Testis (tissue), 3 donors: ENCODE data around the gene ZNF747. TPM values are rescaled to one million over a fixed set of nuclear protein-coding genes. Genes with fewer than 3 reads are reported as not detected.
"Not testable (repeated sequence)": the region's sequence is repeated elsewhere in the genome, so short reads cannot be mapped to it uniquely, and the experiment has no call there.

Source experiments
- DNase-seq: peaks from one replicate; pipeline ENCODE4 v3.0.0-alpha.2; 2019
- H3K27ac ChIP-seq, 2 donors: fragments of 200-600 bp; sonication (generic); one replicate each; pipeline ENCODE4 v1.5.1; 2019
- H3K27me3 ChIP-seq: fragments of 200-600 bp; sonication (generic); one replicate; pipeline ENCODE4 v1.5.1; 2019
- H3K36me3 ChIP-seq: fragments of 200-600 bp; sonication (generic); one replicate; pipeline ENCODE4 v1.5.1; 2017; ENCODE audit warnings: low read depth; ENCODE audit errors: missing control alignments
- H3K4me1 ChIP-seq: fragments of 200-600 bp; sonication (generic); one replicate; pipeline ENCODE4 v1.5.1; 2019
- H3K4me3 ChIP-seq, 2 donors: fragments of 200-600 bp; sonication (generic); one replicate each; pipeline ENCODE4 v1.5.1; 2017 to 2019
- H3K9me3 ChIP-seq: fragments of 200-600 bp; sonication (generic); one replicate; pipeline ENCODE4 v1.5.1; 2017
- CTCF ChIP-seq, 3 experiments: fragments of 450-650 bp in 2 of 3; fragments of 200-600 bp in 1 of 3; sonication (generic) in 1 of 3; IDR thresholded peaks; one replicate each; pipeline ENCODE4 v1.5.1; 2016 to 2019; ENCODE audit warnings: antibody characterized with exemption in 3 of 3, mild to moderate bottlenecking in 2 of 3, moderate library complexity in 1 of 3
- POLR2A ChIP-seq: fragments of 450-650 bp; IDR thresholded peaks from one replicate; pipeline ENCODE4 v1.6.1; 2017; ENCODE audit warnings: antibody characterized with exemption, mild to moderate bottlenecking, moderate library complexity
- WGBS, 2 donors: methylation state at CpG; one replicate each; pipeline ENCODE4 v1.1.5; 2018; 5-methylcytosine and 5-hydroxymethylcytosine counted together
- intact Hi-C: fragments of 100-400 bp; cut with DNase I; formaldehyde crosslinking; loops from one replicate; pipeline ENCODE4 v1.15.1; 2023; ENCODE audit warnings: low total_unique reads
- polyA plus RNA-seq: library from polyadenylated mRNA; stranded (reverse); fragments of 350-450 nt; fragmentation: Illumina TruSeq; extraction: RNeasy Lipid Tissue Mini Kit (QIAGEN cat#74804); gene quantifications from one replicate; pipeline ENCODE4 v1.2.3, GENCODE V29; 2014; ENCODE audit warnings: low read depth, low replicate concordance; ENCODE audit not compliant: insufficient read depth
- total RNA-seq, 2 donors: library from RNA; depleted of rRNA; stranded (reverse); fragments of >200 nt; gene quantifications; one replicate each; pipeline ENCODE4 v1.2.3, GENCODE V29; 2016

ZNF747 gene
- total and polyA plus RNA-seq, 3 donors from 2014 or later, result 13.1 to 23.3 (median 18.7) TPM

DNA sequence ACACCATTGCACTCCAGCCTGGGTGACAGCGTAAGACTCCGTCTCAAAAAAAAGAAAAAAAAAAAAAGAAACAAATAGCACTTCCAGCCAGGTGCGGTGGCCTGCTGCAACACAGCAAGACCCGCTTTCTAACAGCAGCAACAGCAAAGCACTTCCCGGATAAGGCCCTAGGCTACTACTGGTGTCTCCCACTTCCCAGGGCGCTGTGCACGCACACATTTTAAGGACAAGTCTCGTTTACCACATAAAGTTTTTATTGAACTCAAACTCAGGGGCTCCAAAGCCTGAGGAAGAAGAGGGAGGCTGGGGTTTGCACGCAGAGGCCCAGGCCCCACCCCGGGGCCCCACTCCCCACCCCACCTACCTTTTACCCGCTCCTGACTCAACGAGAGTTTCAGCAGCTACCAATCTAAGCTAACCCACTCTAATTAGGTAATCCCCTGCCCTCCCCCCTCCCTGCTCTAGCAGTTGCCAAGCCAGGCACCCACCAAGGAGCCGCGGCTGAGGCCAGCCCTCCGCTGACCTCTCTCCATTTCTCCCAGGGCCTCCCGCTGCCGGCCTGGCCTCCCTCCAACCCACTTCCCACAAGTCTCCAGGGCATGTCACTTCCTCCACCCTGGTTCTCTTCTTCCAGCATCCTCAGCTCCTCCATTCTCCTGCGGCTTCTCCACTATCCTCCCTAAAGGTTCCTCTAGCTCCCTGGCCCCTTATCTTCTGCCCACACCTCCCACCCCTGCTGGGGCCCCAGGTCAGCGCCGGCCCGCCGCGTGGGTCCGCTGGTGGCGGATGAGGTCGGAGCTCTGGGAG, 10.7 kb downstream of the ZNF747 start:
- peak overlapping the region in 1 of 2 donors; percentile 12 for H3K4me3 ChIP-seq
- no peaks in the 10 kb centered on the region for H3K36me3 ChIP-seq
- H3K9me3 ChIP-seq, result no peaks in the 10 kb centered on the region
- no peak for TF ChIP-seq POLR2A
- no peak for TF ChIP-seq CTCF (IDR thresholded peaks at IDR 0.05)
- H3K27ac ChIP-seq, result no peak overlapping the region
- DNase-seq, result no peak
- WGBS, 2 donors, result 61 to 67% methylated on average over 20 to 26 of the region's 26 CpGs
- intact Hi-C loops, result no loop called here
- peaks cover 16% of the 10 kb centered on the region for H3K4me1 ChIP-seq
- H3K27me3 ChIP-seq, result no peaks in the 10 kb centered on the region

GRCh38 chr16:30522702-30523463, 11.8 kb downstream of the ZNF747 start:
- intact Hi-C loops, DNase-seq, H3K27ac ChIP-seq, H3K4me3 ChIP-seq, H3K36me3 ChIP-seq, H3K27me3 ChIP-seq, H3K9me3 ChIP-seq: not testable (repeated sequence)
- WGBS, 2 donors, result 84 to 87% methylated on average over 12 of the region's 12 CpGs
- H3K4me1 ChIP-seq, result peaks cover 14% of the 10 kb centered on the region

GRCh38 chr16:30521873-30522641, 12.6 kb downstream of the ZNF747 start:
- peaks cover 10% of the 10 kb centered on the region for H3K4me1 ChIP-seq
- no peaks in the 10 kb centered on the region for H3K27me3 ChIP-seq
- 51 to 62% methylated on average over 11 of the region's 11 CpGs for WGBS, 2 donors
- DNase-seq, result no peak
- TF ChIP-seq POLR2A, result no peak
- TF ChIP-seq CTCF (IDR thresholded peaks at IDR 0.05), result no peak
- H3K9me3 ChIP-seq, result no peaks in the 10 kb centered on the region
- intact Hi-C loops, result no loop called here
- H3K27ac ChIP-seq, result no peak overlapping the region
- no peak overlapping the region for H3K4me3 ChIP-seq
- H3K36me3 ChIP-seq, result no peaks in the 10 kb centered on the region

DNA sequence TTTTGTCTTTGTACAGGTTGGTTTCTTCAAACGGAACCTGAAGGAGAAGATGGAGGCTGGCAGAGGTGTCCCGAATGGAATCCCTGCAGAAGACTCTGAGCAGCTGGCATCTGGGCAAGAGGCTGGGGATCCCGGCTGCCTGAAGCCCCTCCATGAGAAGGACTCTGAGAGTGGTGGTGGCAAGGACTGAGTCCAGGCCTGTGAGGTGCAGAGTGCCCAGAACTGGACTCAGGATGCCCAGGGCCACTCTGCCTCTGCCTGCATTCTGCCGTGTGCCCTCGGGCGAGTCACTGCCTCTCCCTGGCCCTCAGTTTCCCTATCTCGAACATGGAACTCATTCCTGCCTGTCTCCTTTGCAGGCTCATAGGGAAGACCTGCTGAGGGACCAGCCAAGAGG, 13.2 kb downstream of the ZNF747 start:
- DNase-seq, result no peak
- no peak overlapping the region for H3K4me3 ChIP-seq
- H3K4me1 ChIP-seq, result peaks cover 10% of the 10 kb centered on the region
- no peak overlapping the region for H3K27ac ChIP-seq
- H3K9me3 ChIP-seq, result no peaks in the 10 kb centered on the region
- TF ChIP-seq CTCF (IDR thresholded peaks at IDR 0.05) (no peak), POLR2A (no peak)
- H3K36me3 ChIP-seq, result no peaks in the 10 kb centered on the region
- 85 to 92% methylated on average over 4 to 7 of the region's 7 CpGs for WGBS, 2 donors
- intact Hi-C loops, result no loop called here
- H3K27me3 ChIP-seq, result no peaks in the 10 kb centered on the region
